NCI-H2227 (cell line): ENCODE data around the gene MRPL23.

Experiments used
- DNase-seq: peaks from one replicate; lab custom pipeline; 2025; ENCODE audit not compliant: unreplicated experiment; lab: John Stamatoyannopoulos, UW

The MRPL23 gene

DNA sequence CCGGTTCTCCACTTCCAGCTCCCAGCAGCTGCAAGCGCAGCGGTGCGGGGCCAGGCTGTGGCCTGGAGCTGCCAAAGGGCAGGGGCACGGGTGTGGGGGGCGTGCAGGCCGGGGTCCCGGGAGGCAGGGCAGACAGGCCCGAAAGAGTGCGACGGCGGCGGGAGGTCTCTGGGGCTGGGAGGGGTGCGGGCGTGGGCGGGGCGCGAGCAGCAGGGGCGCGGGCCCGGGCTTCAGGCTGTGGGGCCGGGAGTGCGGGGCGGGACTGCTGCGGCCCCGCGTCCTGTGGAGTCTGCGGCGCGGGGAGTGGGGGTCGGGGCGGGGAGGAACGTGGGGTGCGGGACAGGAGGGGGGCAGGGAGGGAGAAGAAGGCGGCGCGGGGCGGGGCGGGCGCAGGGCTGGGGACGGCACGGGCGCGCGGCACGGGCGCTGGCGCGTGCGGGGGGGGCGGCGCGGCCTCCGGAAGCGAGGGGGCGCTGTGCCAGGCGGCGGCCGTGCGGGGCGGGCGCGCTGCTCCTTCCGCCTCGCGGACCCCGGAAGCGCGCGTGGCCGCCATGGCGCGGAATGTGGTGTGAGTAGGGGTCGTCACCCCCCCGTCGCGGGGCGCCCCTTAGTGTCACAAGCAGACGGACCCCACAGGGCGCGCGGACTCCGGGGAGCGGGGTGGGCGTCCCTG, at the start of gene MRPL23:
TSS of gene MRPL23 (plus strand) at position 521 of the 673 bp plus-strand sequence. CDS start at position 552, 31 bp downstream.
- DNase-seq = no peak

DNA sequence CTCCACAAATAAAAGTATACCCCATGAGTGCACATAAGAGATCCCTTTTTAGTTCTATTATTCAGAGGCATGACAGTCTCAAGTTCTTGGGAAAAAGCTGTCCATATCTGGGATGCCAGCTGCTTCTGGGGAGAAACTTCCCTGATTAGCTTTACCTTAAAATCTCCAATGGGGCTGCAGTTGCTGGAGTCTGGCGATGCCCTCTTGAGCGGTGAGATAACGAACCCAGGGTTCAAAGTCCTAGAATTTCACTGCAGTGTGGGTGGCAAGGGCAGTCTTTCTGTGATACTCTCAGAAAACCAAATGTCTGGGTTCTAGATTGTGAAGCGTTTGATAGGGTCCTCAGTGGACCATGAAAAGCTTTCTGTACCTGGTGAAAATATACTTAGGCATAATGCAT, 48.0 kb upstream of the MRPL23 start:
- no peak for DNase-seq

DNA sequence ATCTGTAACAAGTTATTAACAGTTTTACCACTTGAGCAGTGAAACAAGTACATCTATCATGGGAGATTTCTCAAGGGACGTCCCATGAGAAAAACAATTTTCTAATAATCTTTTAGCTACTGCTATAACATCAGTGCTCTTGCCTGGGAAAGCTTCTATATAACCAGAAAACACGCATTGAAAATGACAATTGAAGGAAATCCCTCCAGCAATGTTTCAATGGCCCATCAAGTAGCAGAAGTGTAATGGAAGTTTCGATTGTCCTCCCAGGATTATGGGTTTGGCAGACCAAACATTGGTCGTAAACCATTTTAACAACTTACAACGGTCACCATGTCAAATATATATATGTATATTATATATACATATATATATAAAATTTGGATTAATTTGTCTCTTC, 47.4 kb upstream of the MRPL23 start:
- DNase-seq = no peak

GRCh38 chr11:1906181-1906580, 41.0 kb upstream of the MRPL23 start:
- no peak for DNase-seq

DNA sequence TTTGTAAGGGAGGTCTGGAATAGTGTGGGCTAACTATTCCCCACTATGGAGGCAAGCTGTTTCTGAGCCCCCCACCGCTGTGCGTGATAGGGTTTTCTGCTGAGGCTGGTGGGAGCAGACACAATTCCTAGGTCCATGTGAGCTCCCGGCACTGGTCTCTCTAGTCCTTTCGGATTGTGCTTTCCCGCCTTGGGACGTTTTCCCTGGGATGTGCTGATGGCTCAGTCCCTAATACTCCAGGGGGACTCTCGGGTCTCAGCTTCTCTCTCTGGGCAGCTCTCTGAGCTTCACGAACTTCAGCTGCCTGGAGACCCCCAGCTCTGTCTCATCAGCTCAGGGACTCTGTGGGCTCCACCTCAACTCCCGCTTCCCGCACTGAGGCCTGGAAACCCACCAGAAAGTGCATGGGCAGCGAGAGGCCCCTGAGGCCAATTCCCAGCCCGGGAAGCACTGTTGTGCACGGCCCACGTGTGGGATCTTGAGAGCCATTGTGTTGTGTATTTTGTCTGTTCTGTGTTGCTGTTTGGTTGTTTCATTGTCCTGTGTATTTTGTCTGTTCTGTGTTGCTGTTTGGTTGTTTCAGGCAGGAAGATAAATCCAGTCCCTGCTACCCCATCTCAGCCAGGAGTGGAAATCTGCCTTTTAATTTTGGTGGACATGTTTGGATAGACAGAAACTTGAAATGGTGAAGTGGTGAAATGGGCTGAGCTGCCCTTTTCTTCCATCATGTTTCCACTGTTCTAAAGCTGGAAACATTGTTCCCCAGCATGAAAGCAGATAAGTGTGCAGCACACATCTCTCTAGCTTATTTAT, 40.3 kb upstream of the MRPL23 start:
- no peak for DNase-seq

DNA sequence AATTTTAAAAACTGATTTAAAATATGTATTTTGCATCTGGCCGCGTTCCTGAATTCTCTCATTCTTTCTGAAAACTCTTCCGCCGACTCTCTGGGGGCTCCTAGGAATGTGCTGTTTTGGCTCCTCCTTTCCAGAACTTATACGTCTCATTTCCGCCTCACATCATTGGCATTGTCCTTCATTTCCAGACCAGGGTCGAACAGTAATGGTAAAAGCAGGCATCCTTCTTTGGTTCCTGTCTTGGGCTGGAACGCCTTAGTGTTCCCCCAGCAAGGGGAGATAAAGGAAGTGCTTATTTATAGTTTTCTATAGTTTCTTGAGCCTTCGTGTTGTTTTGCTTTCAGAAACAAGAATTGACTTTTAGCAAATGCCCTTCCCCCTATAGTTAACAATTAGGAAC, 38.5 kb upstream of the MRPL23 start:
- no peak for DNase-seq

DNA sequence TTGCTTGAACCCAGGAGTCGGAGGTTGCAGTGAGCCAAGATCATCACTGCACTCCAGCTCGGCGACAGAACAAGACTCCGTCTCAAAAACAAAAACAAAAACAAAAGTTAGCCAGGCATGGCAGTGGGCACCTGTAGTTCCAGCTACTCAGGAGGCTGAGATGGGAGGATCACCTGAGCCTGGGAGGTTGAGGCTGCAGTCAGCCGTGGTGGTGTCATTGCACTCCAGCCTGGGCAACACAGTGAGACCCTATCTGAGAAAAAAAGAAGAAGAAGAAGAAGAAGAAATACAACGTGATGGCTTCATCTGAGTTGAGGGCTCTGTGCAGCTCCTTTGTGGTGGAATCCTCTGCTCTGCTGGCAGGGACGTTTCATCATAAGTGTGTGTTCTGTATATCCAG, 37.6 kb upstream of the MRPL23 start:
- no peak for DNase-seq

DNA sequence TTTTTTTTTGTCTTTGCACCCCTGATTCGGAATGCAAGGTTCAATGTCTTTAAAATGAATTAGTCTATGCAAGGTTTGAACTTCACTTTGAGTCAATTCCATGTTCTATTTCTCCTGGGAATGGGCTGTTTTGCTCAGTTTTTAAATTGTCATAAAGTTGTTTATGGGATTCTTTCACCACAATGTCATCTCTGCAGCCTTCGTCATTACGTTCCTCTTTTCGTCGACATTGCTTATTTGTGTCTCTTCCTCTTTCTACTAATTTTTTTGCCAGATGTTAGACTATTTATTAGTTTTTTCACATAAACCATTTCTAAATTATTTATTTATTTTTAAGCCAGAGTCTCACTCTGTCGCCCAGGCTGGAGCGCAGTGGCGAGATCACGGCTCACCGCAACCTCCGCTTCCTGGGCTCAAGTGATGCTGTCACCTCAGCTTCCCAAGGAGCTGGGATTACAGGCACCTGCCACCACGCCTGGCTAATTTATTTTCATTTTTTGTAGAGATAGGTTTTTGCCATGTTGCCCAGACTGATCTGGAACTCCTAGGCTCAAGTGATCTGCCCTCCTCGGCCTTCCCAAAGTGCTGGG, 34.7 kb upstream of the MRPL23 start:
- no peak for DNase-seq

DNA sequence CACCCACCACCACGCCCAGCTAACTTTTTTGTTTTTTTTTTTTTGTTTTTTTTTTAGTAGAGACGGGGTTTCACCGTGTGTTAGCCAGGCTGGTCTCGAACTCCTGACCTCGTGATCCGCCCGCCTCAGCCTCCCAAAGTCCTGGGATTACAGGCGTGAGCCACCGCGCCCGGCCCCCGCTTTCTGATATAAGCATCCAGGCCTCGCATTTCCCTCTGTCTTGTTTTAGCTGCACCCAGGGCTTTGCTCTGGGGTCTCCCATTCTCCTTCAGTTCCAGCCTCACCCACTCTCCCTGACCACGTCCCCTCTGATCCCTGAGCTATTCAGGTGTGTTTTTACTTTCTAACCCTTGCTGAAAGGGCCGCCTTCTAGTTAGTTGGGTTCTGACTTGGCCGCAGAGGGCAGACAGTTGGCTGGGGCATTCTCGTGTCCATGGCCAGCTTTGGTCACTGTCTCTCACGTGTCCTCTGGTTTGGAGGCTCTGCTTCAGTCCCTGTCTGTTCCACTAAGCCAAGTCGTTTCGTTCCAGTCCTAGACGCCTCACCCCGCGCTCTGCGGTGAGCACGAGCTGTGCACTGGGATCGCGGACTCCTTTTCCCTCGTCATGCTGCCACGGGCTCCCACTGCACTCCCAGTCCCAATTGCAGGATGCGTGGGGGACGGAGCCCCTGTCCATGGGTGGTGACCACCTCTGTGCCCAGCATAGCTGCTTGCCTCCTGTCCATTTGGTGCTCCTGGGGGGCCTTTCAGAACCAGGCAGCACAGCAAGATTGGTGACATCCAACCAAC, 33.7 kb upstream of the MRPL23 start:
- DNase-seq = no peak

DNA sequence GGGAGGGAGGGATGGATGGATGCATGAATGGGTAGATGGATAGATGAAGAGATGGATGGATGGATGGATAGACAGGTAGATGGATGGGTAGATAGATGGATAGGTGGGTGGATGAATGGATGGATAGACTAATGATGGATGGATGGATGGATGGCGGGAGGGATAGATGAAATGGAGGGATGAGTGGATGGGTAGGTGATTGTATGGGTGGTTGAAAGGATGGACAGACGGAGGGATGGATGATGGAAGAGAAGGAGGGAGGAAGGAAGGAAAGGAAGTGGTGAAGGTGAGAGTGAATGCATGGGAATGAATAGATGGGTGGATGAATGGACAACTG, 31.4 kb upstream of the MRPL23 start:
- DNase-seq = no peak

DNA sequence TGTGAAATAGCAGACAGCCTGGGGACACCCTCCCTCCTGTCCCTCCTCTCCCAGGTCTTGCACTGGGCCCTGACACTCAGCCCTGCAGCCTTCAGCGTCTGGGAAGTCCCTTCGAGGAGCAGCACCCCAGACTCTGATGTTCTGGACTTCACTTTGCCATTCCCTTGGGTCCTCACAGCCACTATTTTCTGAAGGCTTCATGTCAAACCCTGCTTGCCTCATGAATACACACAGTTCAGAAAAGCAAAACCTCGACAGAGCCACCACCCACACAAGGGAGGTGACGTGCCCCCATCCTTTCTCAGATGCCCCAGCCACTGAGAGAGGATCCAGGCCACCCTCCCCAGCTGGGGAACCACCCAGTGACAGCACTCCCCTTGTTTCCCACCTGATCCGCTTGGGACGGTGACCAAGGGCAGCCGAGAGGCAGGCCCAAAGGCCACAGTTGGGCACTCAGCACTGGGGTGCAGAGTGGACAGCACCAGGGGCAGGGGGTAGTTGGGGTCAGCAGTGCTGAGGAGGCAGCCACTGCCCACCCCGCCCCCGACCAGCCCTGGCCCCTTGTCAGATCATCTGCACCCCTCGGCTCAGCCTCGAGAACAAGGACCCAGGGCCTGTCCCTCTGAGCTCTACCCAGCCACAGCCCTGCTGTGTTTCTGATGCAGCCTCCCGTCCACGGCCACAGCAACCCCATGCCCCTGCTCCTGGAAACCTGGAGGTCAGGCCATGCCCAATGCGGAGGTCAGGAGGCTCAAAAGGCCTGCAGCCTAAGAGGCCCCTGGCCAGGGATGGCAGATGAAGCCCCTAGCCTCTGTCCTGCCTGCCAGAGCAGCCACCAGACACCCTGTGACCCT, 30.8 kb upstream of the MRPL23 start:
- DNase-seq = no peak

GRCh38 chr11:1916986-1917522, 30.1 kb upstream of the MRPL23 start:
- no peak for DNase-seq

- no peak for DNase-seq
These were observed 29.4 kb upstream of the MRPL23 start for GRCh38 chr11:1917523-1918435.

DNA sequence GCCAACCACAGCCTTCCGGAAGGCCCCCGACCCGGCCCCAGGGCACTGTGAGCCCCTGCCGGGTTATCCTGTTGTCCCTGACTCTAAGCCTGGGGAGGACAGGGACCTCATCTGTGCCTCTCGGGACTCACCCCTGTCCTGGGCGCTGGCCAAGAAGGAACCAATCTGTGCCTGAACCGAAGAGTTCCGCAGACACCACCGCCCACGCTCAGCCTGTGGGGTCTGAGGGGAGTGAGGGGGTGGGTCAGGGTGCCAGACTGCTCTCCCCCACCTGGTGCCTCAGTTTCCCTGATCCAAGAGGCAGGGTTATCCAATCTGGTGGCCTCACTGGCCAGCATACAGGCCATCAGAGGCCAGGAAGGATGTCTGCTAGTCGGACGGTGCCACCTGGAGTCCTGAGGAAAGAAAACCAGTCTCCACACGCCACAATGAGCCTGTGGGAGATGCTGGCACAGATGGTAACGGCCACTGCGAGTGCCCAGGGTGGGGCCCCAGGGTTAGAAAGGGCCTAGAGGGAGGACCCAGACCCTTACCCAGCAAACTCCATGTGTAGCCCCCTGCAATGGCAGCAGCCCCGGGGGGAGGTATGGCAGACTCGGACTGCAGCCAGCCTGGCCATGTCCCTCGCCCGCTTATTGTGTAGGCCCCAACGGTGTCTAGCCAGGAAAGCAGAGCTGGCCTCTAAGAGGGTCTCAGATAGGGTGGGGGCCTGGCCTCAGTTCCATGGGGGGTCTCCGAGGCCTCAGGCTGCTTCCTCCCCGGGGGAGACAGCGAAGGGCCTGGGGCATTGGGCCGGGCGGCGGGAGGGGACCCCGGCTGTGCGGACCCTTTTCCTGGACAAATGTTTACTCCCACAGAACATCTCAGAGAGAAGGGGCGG, 28.5 kb upstream of the MRPL23 start:
- no peak for DNase-seq

DNA sequence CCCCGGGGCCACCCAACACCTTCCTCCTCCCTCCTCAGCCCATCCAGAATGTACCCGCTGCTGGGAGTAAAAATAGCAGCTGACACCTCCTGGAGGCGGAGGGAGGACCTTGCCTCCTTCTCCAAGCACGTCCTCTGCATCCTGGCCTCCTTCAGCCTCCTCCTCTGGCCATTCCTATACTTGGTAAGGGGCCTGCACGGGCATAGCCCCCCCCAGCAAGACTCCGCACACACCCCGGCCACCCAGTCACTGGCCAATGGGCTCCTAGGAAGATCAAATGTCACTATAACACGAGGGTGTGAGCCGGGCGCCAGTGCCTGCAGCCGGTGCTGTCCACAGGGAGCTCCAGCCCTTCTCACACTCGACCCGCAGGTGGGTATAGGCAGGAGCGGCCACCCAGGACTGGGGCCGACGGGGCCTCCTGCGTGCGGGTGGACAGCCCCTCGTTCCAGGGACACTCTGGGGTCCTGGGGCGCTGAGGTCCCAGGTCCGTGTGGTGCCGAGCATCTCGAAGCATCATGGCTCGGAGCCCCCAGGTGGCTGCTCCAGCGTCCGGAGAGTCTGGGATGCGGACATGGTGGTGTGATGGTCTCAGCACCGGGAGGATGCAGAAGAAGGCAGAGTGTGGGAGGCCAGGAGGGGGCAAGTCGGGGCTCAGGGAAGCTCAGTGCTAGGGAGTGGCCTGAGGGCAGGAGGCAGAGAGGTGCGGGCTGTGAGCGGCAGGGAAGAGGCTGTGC, 27.6 kb upstream of the MRPL23 start, which contains the start of gene TNNT3:
TSS of gene TNNT3 (plus strand) at position 313 of the 737 bp plus-strand sequence. CDS start 3,172 bp downstream, outside the sequence.
- DNase-seq = no peak

DNA sequence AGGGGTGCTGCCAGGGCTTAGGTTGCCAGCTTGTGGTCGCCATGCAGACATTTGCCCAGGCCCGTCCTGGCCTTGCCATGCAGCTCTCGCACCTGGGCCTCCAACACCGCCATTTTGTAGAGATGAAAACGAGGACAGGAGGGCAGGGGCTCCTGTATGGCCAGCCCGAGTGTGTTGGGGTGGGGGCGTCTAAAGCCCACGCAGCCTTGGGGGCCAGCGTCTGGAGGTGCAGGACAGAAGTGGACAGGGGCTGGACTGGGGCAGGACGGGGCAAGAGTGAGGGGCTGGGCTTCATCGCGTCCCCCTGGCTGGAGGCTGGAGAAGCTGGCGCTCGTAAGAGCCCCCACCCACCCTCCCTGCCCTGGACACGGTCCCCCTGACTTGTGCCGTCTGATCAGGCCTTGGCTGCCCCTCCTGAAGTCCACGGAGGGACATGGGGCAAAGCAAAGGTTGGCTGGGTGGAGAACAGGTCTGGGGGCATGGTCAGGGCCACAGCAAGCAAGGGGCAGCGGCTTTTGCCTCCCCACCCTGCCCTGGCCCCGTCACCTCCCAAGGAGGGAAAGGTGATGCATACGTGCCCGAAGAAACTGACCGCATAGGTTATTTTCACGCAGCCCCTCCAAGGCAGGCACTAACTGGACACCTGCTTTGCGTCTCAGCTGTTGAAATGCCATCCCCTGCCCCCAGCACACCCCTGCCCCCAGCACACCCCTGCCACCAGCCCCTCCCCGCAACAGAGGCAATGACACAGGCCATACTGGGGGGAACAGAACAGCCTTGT, 26.8 kb upstream of the MRPL23 start:
- DNase-seq = no peak
